GM23248 (cell line): Measurements from ENCODE around the gene MEAK7. TPM values are rescaled to one million over a fixed set of nuclear protein-coding genes. Genes with fewer than 3 reads are reported as not detected.
"Not testable (repeated sequence)": the region's sequence is repeated elsewhere in the genome, so short reads cannot be mapped to it uniquely, and the experiment has no call there.

Experiments used
- DNase-seq: peaks from one replicate; pipeline ENCODE4 v3.0.0-alpha.2; 2015
- H2AFZ ChIP-seq: fragments of 200-600 bp; sonication (generic); 2 replicates; pipeline ENCODE4 v1.6.1; 2016; ENCODE audit warnings: antibody characterized with exemption
- H3F3A ChIP-seq: fragments of 200-600 bp; sonication (generic); 2 replicates; pipeline ENCODE4 v1.6.1; 2016; ENCODE audit warnings: mild to moderate bottlenecking, antibody characterized with exemption, mixed run types; ENCODE audit not compliant: insufficient read depth
- H3K27ac ChIP-seq: fragments of 200-600 bp; sonication (generic); 2 replicates; pipeline ENCODE4 v1.5.1; 2016; ENCODE audit warnings: mild to moderate bottlenecking
- H3K27me3 ChIP-seq: fragments of 200-600 bp; sonication (generic); replicated peaks from 2 replicates; pipeline ENCODE4 v1.6.1; 2016; ENCODE audit warnings: mild to moderate bottlenecking; ENCODE audit not compliant: insufficient read depth
- H3K36me3 ChIP-seq: fragments of 200-600 bp; sonication (generic); 2 replicates; pipeline ENCODE4 v1.6.1; 2016; ENCODE audit warnings: low read depth, mild to moderate bottlenecking
- H3K4me1 ChIP-seq: fragments of 200-600 bp; sonication (generic); 2 replicates; pipeline ENCODE4 v1.6.1; 2016; ENCODE audit warnings: mild to moderate bottlenecking; ENCODE audit not compliant: insufficient read depth
- H3K4me2 ChIP-seq: fragments of 200-600 bp; sonication (generic); one replicate; pipeline ENCODE4 v1.6.1; 2016; ENCODE audit warnings: mild to moderate bottlenecking; ENCODE audit not compliant: unreplicated experiment
- H3K4me3 ChIP-seq: fragments of 200-600 bp; sonication (generic); 2 replicates; pipeline ENCODE4 v1.5.1; 2016; ENCODE audit warnings: mild to moderate bottlenecking
- H3K79me2 ChIP-seq: fragments of 200-600 bp; sonication (generic); 2 replicates; pipeline ENCODE4 v1.6.1; 2016; ENCODE audit warnings: mild to moderate bottlenecking; ENCODE audit not compliant: insufficient read depth
- H3K9ac ChIP-seq: fragments of 200-600 bp; sonication (generic); 2 replicates; pipeline ENCODE4 v1.6.1; 2016; ENCODE audit warnings: mild to moderate bottlenecking
- H3K9me2 ChIP-seq: fragments of 200-600 bp; sonication (generic); 2 replicates; pipeline ENCODE4 v1.6.1; 2016; ENCODE audit warnings: mixed run types, mild to moderate bottlenecking, moderate library complexity; ENCODE audit not compliant: insufficient read depth
- H3K9me3 ChIP-seq: fragments of 200-600 bp; sonication (generic); one replicate; pipeline ENCODE4 v1.6.1; 2017; ENCODE audit warnings: low read depth
- H4K20me1 ChIP-seq: fragments of 200-600 bp; sonication (generic); 2 replicates; pipeline ENCODE4 v1.6.0; 2016; ENCODE audit not compliant: insufficient read depth
- EZH2 ChIP-seq: fragments of 200-600 bp; sonication (generic); IDR thresholded peaks from 2 replicates; pipeline ENCODE4 v1.6.1; 2018; ENCODE audit warnings: antibody characterized with exemption, mild to moderate bottlenecking; ENCODE audit not compliant: insufficient read depth, poor library complexity, severe bottlenecking
- EZH2phosphoT487 ChIP-seq: fragments of 200-600 bp; sonication (generic); IDR thresholded peaks from 2 replicates; pipeline ENCODE4 v1.6.1; 2018; ENCODE audit warnings: antibody characterized with exemption, moderate library complexity, mild to moderate bottlenecking, low read depth; ENCODE audit not compliant: insufficient read depth
- WGBS, 2 experiments: methylation state at CpG; one replicate each; pipeline ENCODE4 v1.1.6; 2015 to 2017; ENCODE audit warnings: low lambda C conversion rate in 2 of 2, low coverage in 1 of 2; ENCODE audit errors: missing lambda C conversion rate in 2 of 2; 5-methylcytosine and 5-hydroxymethylcytosine counted together
- in situ Hi-C: fragments of 300-500 bp; cut with MboI; formaldehyde crosslinking; loops from 2 replicates; pipeline ENCODE4 v1.15.0; 2020
- polyA plus RNA-seq: library from polyadenylated mRNA; unstranded; fragments of >200 nt; fragmentation: Nextera tagmentation; extraction: Ambion mirVana; gene quantifications from 2 replicates; pipeline ENCODE4 v1.2.1, GENCODE V29; 2016
- total RNA-seq: library from RNA; depleted of rRNA; stranded (reverse); fragments of >200 nt; shearing (Covaris generic); gene quantifications from 2 replicates; pipeline ENCODE4 v1.2.3, GENCODE V29; 2014

The MEAK7 gene
- total and polyA plus RNA-seq, 2 experiments from 2014 or later = 45.6 to 62.0 TPM

GRCh38 chr16:84527532-84528269 is 23.2 kb upstream of the MEAK7 start:
- Histone ChIP-seq H3K9me3 (no peaks in the 10 kb centered on the region), H3K9me2 (no peaks in the 10 kb centered on the region), H3K4me2 (peak overlapping the region; percentile 52), H2AFZ (peak overlapping the region; percentile 86), H3K4me1 (peaks cover 25% of the 10 kb centered on the region), H4K20me1 (no peaks in the 10 kb centered on the region), H3F3A (peaks cover 17% of the 10 kb centered on the region), H3K36me3 (no peaks in the 10 kb centered on the region), H3K27me3 (no peaks in the 10 kb centered on the region), H3K9ac (peak overlapping the region; percentile 72), H3K27ac (peak overlapping the region; percentile 65), H3K4me3 (no peak overlapping the region; the same call in 1 of the 2 replicates), H3K79me2 (no peaks in the 10 kb centered on the region)
- TF ChIP-seq EZH2 (no peak), EZH2phosphoT487 (no peak)
- 34 to 38% methylated on average over 11 of the region's 11 CpGs for WGBS, 2 experiments
- no peak for DNase-seq
- in situ Hi-C loops = no loop called here

- in situ Hi-C loops = no loop called here
- Histone ChIP-seq H3K27me3 (no peaks in the 10 kb centered on the region), H3K9me3 (no peaks in the 10 kb centered on the region), H3K4me3 (peak overlapping the region; percentile 41), H2AFZ (peak overlapping the region; percentile 86), H3K4me1 (peaks cover 17% of the 10 kb centered on the region), H3K9ac (peak overlapping the region; percentile 72), H3F3A (peaks cover 9% of the 10 kb centered on the region), H3K9me2 (no peaks in the 10 kb centered on the region), H4K20me1 (no peaks in the 10 kb centered on the region), H3K79me2 (no peaks in the 10 kb centered on the region), H3K4me2 (peak overlapping the region; percentile 52), H3K36me3 (no peaks in the 10 kb centered on the region), H3K27ac (peak overlapping the region; percentile 65)
- peak; percentile 90 for DNase-seq
- 5 to 6% methylated on average over 29 of the region's 29 CpGs for WGBS, 2 experiments
- TF ChIP-seq EZH2phosphoT487 (no peak), EZH2 (no peak)
These were observed 22.5 kb upstream of the MEAK7 start for GRCh38 chr16:84526794-84527531.

GRCh38 chr16:84524941-84525581 is 20.6 kb upstream of the MEAK7 start:
- H3K9ac ChIP-seq, H2AFZ ChIP-seq, H3K27ac ChIP-seq, H3F3A ChIP-seq, H3K9me2 ChIP-seq, H3K27me3 ChIP-seq, H3K9me3 ChIP-seq, H3K4me3 ChIP-seq, DNase-seq, H3K36me3 ChIP-seq, H3K79me2 ChIP-seq, H3K4me2 ChIP-seq, in situ Hi-C loops, H4K20me1 ChIP-seq: not testable (repeated sequence)
- 90 to 97% methylated on average over 8 to 21 of the region's 21 CpGs for WGBS, 2 experiments
- peaks cover 12% of the 10 kb centered on the region for H3K4me1 ChIP-seq

GRCh38 chr16:84524346-84524920 is 20.0 kb upstream of the MEAK7 start:
- H3K36me3 ChIP-seq = no peaks in the 10 kb centered on the region
- no peak for TF ChIP-seq EZH2
- no peak for TF ChIP-seq EZH2phosphoT487
- H3K27ac ChIP-seq = no peak overlapping the region
- H2AFZ ChIP-seq = no peak overlapping the region
- DNase-seq = no peak
- in situ Hi-C loops = no loop called here
- peaks cover 7% of the 10 kb centered on the region for H3F3A ChIP-seq
- H3K9me2 ChIP-seq = no peaks in the 10 kb centered on the region
- no peaks in the 10 kb centered on the region for H4K20me1 ChIP-seq
- H3K4me2 ChIP-seq = no peak overlapping the region
- no peaks in the 10 kb centered on the region for H3K27me3 ChIP-seq
- H3K79me2 ChIP-seq = no peaks in the 10 kb centered on the region
- H3K9ac ChIP-seq = no peak overlapping the region
- H3K4me3 ChIP-seq = no peak overlapping the region
- WGBS, 2 experiments = 89 to 90% methylated on average over 13 to 14 of the region's 14 CpGs
- H3K9me3 ChIP-seq = no peaks in the 10 kb centered on the region
- peaks cover 12% of the 10 kb centered on the region for H3K4me1 ChIP-seq
